ENCODE results near the gene ANKRD11.
A peak's percentile ranks its signal among the peaks of the same experiment; 100 is the strongest.

The ANKRD11 gene

GRCh38 chr16:89506791-89507191 lies 16.4 kb upstream of the ANKRD11 start:
- DNase-seq: no peak

- DNase-seq: no peak
Measured at GRCh38 chr16:89506113-89506504, 15.7 kb upstream of the ANKRD11 start.

- DNase-seq: peak in 10 of 14 donors; percentile 17 to 65 (median 42)
Measured at GRCh38 chr16:89505204-89506112, 15.1 kb upstream of the ANKRD11 start.

GRCh38 chr16:89504091-89504490 lies 13.7 kb upstream of the ANKRD11 start:
- DNase-seq: no peak

DNA sequence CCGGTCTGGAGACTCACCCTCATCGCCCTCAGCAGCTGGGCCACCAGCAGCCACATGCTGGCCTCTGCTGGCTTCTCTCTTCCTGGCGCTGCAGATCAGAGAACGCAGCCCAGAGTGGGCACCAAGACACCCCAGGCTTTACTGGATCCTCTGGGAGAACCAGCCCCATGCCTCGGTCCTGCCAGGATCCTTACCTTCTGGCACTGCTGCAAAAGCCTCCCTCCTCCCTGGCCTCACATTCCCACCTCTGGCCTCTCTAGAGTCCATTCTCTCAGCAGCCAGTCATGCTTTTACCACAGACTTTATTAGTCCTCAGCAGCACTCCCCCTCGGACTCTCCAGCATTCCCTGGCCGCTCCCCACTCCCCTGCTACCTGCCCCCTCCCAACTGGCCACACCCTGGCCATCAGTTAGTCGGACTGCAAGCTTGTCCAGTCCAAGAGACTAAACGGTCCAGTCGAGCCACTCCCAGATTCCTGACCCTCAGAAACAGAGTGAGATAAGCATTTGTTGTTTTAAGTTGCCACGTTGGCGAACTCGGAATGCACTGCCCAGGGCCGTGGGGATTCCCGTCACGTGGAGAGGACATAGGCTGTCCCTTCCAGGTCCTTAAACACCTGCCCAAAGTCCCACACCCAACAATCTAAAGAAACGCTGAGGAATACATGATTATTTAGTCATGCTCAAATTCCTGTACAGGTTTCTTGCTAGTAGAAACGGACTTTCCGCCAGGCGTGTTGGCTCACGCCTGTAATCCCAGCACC lies 11.9 kb upstream of the ANKRD11 start:
- no peak for DNase-seq

GRCh38 chr16:89499767-89500166 lies 9.4 kb upstream of the ANKRD11 start:
- no peak for DNase-seq

DNA sequence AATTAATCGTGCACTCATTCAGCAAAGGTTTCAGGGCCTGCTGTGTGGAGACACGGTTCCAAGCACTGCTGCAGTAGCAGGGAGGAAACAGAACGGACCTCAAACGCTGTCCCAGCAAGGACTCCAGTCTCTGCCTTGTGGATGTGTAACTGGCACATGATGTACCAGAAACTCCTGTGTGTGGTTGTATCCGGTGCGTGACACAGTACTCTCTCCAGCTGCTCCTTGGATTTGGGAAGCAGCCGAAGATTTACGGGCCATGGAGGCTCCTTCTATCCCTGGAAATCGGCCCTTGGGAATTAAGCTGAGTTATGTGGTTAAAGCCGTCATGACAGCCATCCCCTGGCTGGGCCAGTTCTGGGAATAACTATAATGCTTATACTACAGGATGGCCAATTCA lies 8.5 kb upstream of the ANKRD11 start:
- no peak for DNase-seq

GRCh38 chr16:89495121-89495520 lies 4.8 kb upstream of the ANKRD11 start:
- no peak for DNase-seq

DNA sequence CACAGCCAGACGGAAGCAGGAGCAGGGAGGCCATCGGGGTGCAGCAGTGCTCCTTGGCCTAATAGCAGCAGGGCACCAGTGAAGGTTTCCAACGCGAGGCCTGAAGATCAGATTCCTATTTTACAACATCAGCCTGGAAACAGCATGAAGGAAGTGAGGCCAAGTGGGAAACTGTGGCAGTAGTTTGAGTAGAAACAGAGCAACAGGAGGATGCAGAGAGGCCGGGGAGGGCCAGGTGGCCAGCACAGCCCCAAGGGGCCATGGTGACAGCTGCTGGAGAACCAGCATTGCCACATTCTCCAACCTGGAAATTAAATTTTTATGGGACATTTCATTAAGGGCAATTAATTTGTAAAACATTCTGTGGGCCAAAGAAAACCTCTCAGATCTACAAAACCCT lies 3.4 kb upstream of the ANKRD11 start:
- no peak for DNase-seq

DNA sequence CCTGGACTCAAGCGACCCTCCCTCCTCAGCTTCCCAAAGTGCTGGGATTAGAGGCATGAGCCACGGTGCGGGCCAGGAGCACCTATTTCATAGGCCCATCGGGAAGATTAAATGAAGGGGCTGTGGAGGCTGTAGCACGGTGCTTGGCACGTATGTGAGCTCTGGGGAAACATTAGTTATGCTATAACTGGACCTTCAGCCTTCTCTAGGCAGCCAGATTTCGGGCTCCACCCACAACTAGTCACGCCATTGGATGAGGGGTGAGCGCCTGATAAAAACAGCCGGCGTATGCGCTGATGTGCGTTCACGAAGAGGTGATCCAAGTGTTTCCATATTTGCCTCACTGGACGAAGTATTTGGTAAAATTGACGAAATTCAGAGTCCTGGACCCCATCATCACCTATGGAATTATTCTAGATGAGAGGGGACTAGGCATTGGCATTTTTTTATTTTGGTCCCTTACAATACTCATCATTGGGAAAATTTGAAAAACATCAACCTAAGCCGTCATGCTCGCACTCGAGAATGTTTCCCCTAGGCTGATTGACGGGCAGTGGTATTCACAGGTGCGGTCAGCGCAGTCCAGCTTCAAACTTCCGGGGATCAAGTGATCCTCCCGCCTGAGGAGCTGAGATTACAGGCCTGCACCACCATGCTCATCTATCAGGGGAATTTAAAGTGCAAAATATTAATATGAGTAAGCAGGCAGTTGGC lies 1.8 kb upstream of the ANKRD11 start:
- no peak for DNase-seq

DNA sequence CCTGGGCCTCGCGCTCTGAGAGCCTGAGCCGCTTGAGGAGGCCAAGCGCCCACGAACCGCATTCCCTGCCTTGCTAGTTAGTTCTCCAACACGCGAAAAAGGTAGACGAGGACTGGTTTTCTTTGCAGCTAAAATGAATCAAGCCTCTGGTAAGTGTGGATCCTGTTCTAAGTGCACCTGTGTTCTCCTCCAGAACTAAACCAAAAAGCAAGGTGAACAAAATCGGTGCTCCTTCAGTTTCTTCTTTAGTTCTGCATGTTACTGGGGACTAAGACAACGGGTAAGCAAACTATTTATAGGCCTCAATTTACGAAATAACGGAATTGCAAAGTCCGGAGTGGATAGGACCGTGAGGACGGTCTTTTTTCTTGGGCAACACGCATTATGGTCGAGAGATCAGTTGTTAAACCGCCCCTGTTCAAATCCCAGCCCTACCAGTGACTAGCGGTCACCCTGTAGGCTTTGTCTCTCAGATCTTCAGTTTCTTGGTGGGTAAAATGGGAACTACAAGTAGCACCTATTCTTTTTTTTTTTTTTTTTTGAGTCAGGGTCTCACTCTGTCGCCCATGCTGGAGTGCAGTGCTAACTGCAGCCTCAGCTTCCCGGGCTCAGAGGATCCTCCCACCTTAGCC lies 993 bp upstream of the ANKRD11 start:
- DNase-seq: no peak

GRCh38 chr16:89489898-89490438 lies 393 bp downstream of the ANKRD11 start:
- peak in 1 of 14 donors; percentile 45 for DNase-seq

GRCh38 chr16:89489040-89489897 lies 1.1 kb downstream of the ANKRD11 start:
- DNase-seq: peak in 13 of 14 donors; percentile 10 to 83 (median 57)

- DNase-seq: no peak
Measured at GRCh38 chr16:89485701-89486246, 4.6 kb downstream of the ANKRD11 start.

DNA sequence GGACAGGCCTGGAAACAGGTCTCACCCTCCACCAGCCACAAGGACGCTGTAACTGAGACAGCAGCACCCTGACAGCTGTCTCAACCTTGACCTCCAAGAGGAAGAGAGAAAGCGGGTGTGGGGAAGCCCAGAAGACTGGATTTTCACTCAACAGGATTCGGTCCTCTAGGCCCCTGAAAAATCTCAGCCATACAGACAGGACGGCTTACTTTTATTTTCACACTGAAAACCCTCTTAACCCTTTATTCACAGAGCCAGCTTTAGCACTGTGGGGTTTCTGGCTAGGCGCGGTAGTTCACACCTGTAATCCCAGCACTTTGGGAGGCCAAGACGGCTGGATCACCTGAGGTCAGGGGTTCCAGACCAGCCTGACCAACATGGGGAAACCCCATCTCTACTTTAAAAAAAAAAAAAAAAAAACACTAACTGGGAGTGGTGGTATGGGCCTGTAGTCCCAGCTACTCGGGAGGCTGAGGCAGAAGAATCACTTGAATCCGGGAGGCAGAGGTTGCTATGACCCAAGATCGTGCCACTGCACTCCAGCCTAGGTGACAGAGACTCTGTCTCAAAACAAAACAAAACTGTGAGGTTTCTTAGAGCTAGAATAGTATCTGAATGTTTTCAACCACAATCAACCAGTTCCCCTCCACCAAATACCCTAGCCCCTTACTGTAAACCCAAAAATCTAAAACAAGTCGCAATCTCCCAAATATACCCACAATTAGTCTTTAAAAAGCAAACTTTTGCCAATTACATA lies 5.3 kb downstream of the ANKRD11 start:
- DNase-seq: no peak

DNA sequence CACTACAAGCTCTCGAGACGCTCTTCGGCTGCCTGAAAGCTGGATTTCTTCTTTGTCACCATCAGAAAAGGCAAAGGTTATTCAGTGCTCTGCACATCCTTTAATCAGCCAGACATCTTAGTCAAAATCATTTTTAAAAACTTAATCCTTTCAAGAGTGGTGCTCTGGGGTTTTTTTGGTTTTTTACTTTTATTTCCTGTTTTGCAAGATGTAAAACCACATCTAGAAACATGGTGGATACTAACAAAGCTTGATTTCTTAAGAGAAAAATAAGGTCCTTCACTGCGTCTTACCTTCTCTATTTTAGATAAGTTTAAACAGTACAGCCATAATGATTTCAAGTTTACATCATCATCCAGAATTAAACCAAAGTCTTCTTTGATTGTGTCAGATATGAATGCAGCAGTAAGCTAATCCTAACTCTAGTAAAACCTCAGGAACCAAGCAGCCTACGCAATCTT lies 6.3 kb downstream of the ANKRD11 start:
- no peak for DNase-seq

- DNase-seq: no peak
Measured at GRCh38 chr16:89482817-89483205, 7.5 kb downstream of the ANKRD11 start.

GRCh38 chr16:89482150-89482816 lies 8.1 kb downstream of the ANKRD11 start:
- DNase-seq: no peak

- DNase-seq: no peak
Measured at GRCh38 chr16:89481356-89481955, 8.9 kb downstream of the ANKRD11 start.

Data from C1 segment of cervical spinal cord (tissue), 14 donors.